ENCODE measurements around the gene KIAA1328.

Gene KIAA1328

DNA sequence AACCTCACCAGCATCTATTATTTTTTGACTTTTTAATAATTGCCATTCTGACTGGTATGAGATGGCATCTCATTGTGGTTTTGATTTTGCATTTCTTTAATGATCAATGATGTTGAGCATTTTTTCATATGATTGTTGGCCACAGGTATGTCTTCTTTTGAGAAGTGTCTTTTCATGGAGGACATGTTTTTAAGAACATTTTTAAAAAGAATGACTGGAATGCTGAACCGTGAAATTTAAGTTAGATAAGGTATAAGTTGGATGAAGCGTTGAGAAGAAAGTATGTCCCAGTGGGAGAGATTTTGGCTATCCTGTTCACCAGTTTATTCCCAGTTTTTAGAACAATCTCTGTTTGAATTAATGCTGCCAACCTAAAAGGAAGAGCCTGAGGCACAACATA is 370.8 kb downstream of the KIAA1328 start:
- DNase-seq (ENCODE audit: low read depth in 1 of 2, low spot score in 1 of 2): no peak

- DNase-seq (ENCODE audit: low read depth in 1 of 2, low spot score in 1 of 2): no peak
Measured at GRCh38 chr18:37207343-37207742, 378.4 kb downstream of the KIAA1328 start.

- no peak for DNase-seq (ENCODE audit: low read depth in 1 of 2, low spot score in 1 of 2)
Measured at GRCh38 chr18:37210781-37211180, 381.9 kb downstream of the KIAA1328 start.

DNA sequence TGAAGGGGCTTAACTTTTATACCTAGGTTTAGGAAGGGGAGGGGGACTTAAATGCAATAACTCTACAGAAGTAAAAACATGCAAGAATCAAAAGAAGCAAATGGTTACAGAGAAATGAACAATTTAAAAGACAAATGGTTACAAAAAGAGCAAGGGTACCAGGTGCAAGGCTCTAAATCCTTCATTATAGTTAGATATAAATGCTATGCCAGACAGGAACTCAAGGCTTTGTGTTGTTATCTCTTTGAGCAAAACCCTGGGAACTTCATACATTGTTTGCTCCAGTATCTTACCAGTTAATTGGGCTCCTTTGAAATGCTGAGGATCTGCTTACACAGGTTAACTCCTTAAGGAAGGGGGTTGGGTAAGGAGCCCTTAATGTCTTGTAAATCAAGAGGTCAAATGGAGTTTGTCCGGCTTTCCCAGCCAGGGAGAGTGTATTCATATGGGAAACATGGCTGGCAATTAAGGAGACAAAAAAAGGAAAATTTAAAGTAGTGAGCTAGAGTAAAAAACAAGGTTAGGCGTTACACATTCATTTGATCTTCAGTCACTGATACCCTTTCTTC is 389.2 kb downstream of the KIAA1328 start:
- no peak for DNase-seq (ENCODE audit: low read depth in 1 of 2, low spot score in 1 of 2)

DNA sequence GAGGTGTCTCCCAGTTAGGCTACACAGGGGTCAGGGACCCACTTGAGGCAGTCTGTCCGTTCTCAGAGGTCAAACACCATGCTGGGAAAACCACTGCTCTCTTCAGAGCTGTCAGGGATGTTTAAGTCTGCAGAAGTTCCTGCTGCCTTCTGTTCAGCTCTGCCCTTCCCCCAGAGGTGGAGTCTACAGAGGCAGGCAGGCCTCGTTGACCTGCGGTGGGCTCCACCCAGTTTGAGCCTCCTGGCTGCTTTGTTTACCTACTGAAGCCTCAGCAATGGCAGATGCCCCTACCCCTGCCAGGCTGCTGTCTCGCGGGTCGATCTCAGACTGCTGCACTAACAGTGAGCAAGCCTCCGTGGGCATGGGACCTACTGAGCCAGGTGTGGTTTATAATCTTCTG is 390.3 kb downstream of the KIAA1328 start:
- DNase-seq (ENCODE audit: low read depth in 1 of 2, low spot score in 1 of 2): no peak

- no peak for DNase-seq (ENCODE audit: low read depth in 1 of 2, low spot score in 1 of 2)
Measured at GRCh38 chr18:37222354-37222998, 393.5 kb downstream of the KIAA1328 start.

DNA sequence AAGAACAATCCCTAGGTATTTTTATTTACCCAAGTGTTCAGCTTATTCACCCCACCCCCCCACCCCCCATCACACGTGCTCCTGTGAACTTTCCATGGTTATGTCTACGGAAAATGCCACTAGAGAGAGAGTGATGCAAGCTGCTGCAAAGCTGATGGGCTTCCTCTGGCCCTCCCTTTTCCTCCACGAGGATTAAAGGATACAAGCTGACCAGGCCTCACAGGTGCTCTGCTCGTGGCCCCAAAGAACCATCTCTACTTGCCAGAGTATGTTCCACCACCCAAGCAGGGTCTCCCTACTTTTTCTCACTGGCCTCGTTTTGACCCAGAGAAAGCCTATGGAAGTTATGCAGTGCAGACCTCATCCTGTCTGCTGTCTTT is 394.1 kb downstream of the KIAA1328 start:
- DNase-seq (ENCODE audit: low read depth in 1 of 2, low spot score in 1 of 2): no peak

DNA sequence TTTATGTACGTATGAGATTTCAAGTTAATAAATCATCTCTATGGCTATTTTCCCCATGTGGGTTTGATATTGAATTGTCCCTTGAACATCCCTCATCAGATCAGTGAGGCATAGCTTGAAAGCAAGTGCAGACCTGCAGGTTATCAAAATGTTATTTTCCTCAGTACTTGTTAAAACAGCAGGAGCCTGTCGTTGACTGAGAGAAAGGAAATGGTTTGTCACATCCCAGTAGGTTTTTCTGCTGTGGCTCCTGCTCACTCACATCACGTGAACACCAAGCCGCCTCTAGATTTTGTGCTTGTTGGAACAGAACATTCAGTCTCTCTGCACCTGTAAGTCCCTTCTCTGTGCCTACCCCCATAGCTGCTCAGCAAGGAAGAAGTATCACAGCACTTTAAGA is 396.4 kb downstream of the KIAA1328 start:
- no peak for DNase-seq (ENCODE audit: low read depth in 1 of 2, low spot score in 1 of 2)

DNA sequence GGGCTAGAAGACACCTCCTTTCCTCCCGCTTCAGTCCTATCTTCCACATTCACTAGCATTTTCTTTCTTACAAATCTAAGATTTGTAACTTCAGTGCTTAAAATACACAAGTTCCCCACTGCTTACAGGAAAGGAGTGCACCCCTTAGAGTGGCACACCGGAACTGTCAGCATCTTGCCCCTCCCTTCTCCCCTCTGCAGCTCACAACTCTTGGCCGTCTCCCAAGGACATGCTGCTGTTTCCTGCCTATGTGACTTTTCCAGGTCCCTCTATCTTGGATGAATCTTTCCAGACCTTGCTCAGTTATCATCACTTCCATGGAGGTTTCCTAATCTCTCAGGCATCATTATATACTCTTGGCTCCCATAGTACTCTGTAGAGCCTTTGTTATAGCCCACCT is 401.8 kb downstream of the KIAA1328 start:
- no peak for DNase-seq (ENCODE audit: low read depth in 1 of 2, low spot score in 1 of 2)

DNA sequence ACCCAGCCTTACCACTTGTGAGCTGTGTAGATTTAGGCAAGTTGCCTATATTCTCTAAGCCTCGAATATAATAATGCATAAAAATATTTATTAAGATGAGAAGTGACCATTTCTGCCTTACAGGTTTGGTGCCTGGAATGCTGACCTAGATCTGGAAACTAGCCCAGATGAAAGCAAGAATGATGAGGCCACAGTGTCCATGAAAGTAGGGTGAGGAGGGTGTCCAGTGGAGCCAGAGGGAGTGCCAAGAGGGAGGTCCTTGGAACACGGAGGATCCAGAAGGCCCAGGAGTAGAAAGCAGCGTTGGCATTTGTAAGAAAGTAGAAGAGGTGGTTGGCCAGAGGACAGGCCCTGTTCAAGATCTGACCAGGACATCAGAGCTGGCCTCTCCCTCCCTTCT is 402.3 kb downstream of the KIAA1328 start:
- no peak for DNase-seq (ENCODE audit: low read depth in 1 of 2, low spot score in 1 of 2)

DNA sequence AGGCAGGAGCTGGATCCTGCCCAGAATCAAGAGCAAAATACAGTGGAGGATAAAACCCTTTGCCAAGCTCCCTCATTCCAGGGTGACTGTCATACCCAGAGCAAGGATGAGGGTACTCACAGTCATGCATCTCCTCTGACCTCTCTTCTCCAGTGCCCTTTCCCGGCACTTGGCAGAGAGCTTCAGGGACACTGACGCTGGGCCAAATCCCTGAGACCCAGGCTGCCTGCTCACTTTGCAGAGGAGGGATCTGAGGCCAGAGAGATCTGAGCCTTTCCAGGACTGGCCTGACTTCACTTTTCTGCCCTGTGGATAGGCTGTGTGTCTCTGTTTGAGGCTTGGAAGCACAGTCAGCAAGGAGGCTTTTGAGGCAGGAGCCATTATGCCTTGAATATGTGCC is 406.7 kb downstream of the KIAA1328 start:
- no peak for DNase-seq (ENCODE audit: low read depth in 1 of 2, low spot score in 1 of 2)

GRCh38 chr18:37238282-37239108 is 409.6 kb downstream of the KIAA1328 start:
- DNase-seq (ENCODE audit: low read depth in 1 of 2, low spot score in 1 of 2): no peak

DNA sequence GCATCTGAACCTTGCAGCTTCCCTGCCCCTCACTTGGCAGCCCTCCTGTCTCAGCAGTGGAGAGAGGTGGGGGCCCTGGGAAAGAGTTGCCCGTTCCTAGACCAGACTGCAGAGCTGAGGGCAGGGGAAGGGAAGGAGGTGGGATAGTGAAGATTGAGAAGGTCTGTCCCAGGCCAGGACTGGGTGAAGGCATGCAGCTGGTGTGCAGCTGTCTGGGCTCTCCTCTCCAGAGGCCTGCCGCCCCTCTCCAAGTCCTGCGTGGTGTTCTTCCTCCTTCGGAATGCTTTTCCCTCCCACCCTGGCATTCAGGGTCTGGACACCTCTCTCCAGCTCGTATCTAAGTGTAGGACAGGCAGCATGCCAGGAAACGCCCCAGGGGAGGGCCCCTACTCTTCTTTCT is 413.2 kb downstream of the KIAA1328 start:
- no peak for DNase-seq (ENCODE audit: low read depth in 1 of 2, low spot score in 1 of 2)

- DNase-seq (ENCODE audit: low read depth in 1 of 2, low spot score in 1 of 2): no peak
Measured at GRCh38 chr18:37242826-37243560, 414.1 kb downstream of the KIAA1328 start.

- no peak for DNase-seq (ENCODE audit: low read depth in 1 of 2, low spot score in 1 of 2)
Measured at GRCh38 chr18:37243741-37244140, 414.8 kb downstream of the KIAA1328 start.

DNA sequence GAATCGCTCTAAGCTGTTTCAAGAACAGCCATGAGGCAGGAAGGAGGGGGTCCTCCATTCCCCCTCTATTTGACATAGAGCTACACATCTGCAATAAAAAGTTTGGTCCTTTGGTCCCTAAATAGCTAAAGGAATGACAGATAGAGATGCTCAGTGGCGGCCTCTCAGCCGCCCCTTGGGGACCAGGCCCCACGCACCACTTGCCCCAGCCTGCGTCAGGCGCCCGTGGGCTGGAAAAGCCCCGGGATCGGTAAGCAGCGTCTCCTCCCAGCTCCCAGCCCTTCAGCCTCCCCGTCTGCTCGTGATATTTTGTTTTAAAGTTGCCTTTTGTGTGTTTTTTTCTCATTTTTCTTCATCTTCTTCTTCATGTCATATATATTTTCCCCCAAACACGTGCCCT is 415.7 kb downstream of the KIAA1328 start:
- DNase-seq (ENCODE audit: low read depth in 1 of 2, low spot score in 1 of 2): no peak

GRCh38 chr18:37246779-37247340 is 417.9 kb downstream of the KIAA1328 start:
- DNase-seq (ENCODE audit: low read depth in 1 of 2, low spot score in 1 of 2): no peak

GRCh38 chr18:37247497-37248161 is 418.7 kb downstream of the KIAA1328 start:
- no peak for DNase-seq (ENCODE audit: low read depth in 1 of 2, low spot score in 1 of 2)

DNA sequence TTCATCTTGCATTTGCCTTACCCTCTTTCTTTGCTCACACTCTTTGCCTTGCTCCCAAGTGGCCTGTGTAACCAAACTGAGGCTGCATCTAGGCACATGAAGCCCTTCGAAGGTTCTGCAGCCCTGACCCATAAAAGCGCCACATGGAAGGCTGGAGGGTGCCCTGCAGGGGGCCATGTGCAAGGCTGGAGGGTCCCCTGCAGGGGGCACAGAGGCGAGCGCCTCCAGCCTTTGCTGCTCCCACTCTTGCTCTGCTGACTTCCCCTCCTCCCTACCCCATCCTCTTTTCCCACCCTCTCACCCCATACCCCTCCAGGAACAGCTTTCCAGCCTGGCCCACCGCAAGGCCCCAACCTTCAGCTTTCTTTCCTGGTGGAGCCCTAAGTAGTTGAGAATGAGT is 419.4 kb downstream of the KIAA1328 start:
- no peak for DNase-seq (ENCODE audit: low read depth in 1 of 2, low spot score in 1 of 2)

DNA sequence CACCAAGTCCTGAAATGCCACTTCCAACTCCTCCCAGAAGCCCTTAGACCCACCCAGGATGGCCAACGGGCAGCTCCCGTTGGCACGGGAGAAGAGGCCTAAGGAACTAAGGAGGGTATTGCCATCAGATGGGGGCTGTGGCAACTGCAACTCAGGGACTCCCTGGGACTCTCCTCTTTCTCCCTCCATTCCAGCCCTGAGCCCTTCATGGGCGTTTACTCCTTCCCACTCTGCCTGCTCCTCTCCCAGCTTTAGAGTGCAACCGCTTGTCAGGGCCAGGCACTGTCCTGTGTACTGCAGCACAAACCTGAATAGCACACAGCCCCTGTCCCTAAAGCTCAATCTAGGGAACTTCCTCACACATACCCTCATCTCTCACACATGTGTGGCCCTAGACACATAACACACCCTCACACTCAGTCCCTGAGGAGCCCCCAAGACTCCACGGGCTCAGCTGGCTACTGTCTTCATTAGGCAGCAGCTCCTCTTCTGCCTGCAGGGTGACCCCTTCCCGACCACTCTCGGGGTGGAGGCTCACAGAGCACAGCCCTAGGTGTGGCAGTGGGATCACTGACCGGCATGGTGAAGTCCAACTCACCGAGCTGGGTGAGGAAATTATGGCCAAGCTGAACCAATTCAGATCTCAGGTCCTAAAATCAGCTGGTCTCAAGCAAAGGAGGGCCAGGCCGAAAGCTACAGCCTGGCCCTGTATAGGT is 420.4 kb downstream of the KIAA1328 start:
- DNase-seq (ENCODE audit: low read depth in 1 of 2, low spot score in 1 of 2): no peak
